ENCODE measurements around the gene SEPTIN11.
A peak's percentile ranks its signal among the peaks of the same experiment; 100 is the strongest.

The SEPTIN11 gene

GRCh38 chr4:76949276-76950051, at the start of gene SEPTIN11:
TSS of gene SEPTIN11 (plus strand) at chr4:76949752. CDS start at chr4:76949904, 152 bp downstream.
- peak; percentile 74 for DNase-seq (ENCODE audit: low read depth, low spot score)

GRCh38 chr4:76902233-76902890, 47.2 kb upstream of the SEPTIN11 start:
- DNase-seq (ENCODE audit: low read depth, low spot score): no peak

GRCh38 chr4:76904646-76905190, 44.8 kb upstream of the SEPTIN11 start:
- DNase-seq (ENCODE audit: low read depth, low spot score): no peak

- no peak for DNase-seq (ENCODE audit: low read depth, low spot score)
Measured at GRCh38 chr4:76905521-76905920, 44.0 kb upstream of the SEPTIN11 start.

GRCh38 chr4:76909711-76910110, 39.8 kb upstream of the SEPTIN11 start:
- DNase-seq (ENCODE audit: low read depth, low spot score): no peak

- no peak for DNase-seq (ENCODE audit: low read depth, low spot score)
Measured at GRCh38 chr4:76920715-76921114, 28.8 kb upstream of the SEPTIN11 start.

- DNase-seq (ENCODE audit: low read depth, low spot score): no peak
Measured at GRCh38 chr4:76923619-76924357, 25.8 kb upstream of the SEPTIN11 start.

GRCh38 chr4:76926841-76927240, 22.7 kb upstream of the SEPTIN11 start:
- no peak for DNase-seq (ENCODE audit: low read depth, low spot score)

- DNase-seq (ENCODE audit: low read depth, low spot score): no peak
Measured at GRCh38 chr4:76930685-76931084, 18.9 kb upstream of the SEPTIN11 start.

GRCh38 chr4:76931087-76931486, 18.5 kb upstream of the SEPTIN11 start:
- DNase-seq (ENCODE audit: low read depth, low spot score): no peak

- no peak for DNase-seq (ENCODE audit: low read depth, low spot score)
Measured at GRCh38 chr4:76931576-76932276, 17.8 kb upstream of the SEPTIN11 start.

- DNase-seq (ENCODE audit: low read depth, low spot score): no peak
Measured at GRCh38 chr4:76939184-76939583, 10.4 kb upstream of the SEPTIN11 start.

GRCh38 chr4:76943129-76943620, 6.4 kb upstream of the SEPTIN11 start:
- no peak for DNase-seq (ENCODE audit: low read depth, low spot score)

- DNase-seq (ENCODE audit: low read depth, low spot score): no peak
Measured at GRCh38 chr4:76943790-76944189, 5.8 kb upstream of the SEPTIN11 start.

- no peak for DNase-seq (ENCODE audit: low read depth, low spot score)
Measured at GRCh38 chr4:76947369-76947768, 2.2 kb upstream of the SEPTIN11 start.

- peak; percentile 26 for DNase-seq (ENCODE audit: low read depth, low spot score)
Measured at GRCh38 chr4:76948443-76949275, 893 bp upstream of the SEPTIN11 start.

- no peak for DNase-seq (ENCODE audit: low read depth, low spot score)
Measured at GRCh38 chr4:76950052-76950955, 752 bp downstream of the SEPTIN11 start.

- DNase-seq (ENCODE audit: low read depth, low spot score): no peak
Measured at GRCh38 chr4:76950956-76951671, 1.6 kb downstream of the SEPTIN11 start.

- DNase-seq (ENCODE audit: low read depth, low spot score): no peak
Measured at GRCh38 chr4:76951672-76952010, 2.1 kb downstream of the SEPTIN11 start.

All from activated naive CD8-positive, alpha-beta T cell treated with anti-CD3 and anti-CD28 coated beads, Interleukin-2, amount 50 U/mL, for 16 hours (primary cell).